Nephron (organoid): ENCODE data around the gene PRDM16.

Experiments
- H3K27ac Mint-ChIP-seq, 3 experiments: 2 replicates each; pipeline ENCODE4 v1.8.0; 2020; ENCODE audit warnings: mixed read lengths in 3 of 3, mild to moderate bottlenecking in 2 of 3, moderate library complexity in 1 of 3
- H3K27me3 Mint-ChIP-seq: 2 replicates; pipeline ENCODE4 v1.8.0; 2021; ENCODE audit warnings: low read depth, mild to moderate bottlenecking, moderate library complexity, mixed read lengths
- H3K36me3 Mint-ChIP-seq: 2 replicates; pipeline ENCODE4 v1.8.0; 2020; ENCODE audit warnings: low read depth, mixed read lengths
- H3K4me1 Mint-ChIP-seq: 2 replicates; pipeline ENCODE4 v1.8.0; 2020; ENCODE audit warnings: mixed read lengths
- H3K4me3 Mint-ChIP-seq, 3 experiments: 2 replicates each; pipeline ENCODE4 v1.8.0; 2020; ENCODE audit warnings: mild to moderate bottlenecking in 3 of 3, mixed read lengths in 3 of 3, moderate library complexity in 2 of 3
- H3K9me3 Mint-ChIP-seq: 2 replicates; pipeline ENCODE4 v1.8.0; 2020; ENCODE audit warnings: mixed read lengths
- TF ChIP-seq, protein P1 (sequence below), 3 experiments: fragments of 200-600 bp; sonication (generic); IDR thresholded peaks; one replicate each; pipeline ENCODE4 v1.5.0; 2021; ENCODE audit warnings: antibody characterized with exemption in 3 of 3; ENCODE audit not compliant: unreplicated experiment in 3 of 3

Gene PRDM16

GRCh38 chr1:3068564-3069431 lies at the start of gene PRDM16:
Gene PRDM16 (plus strand): TSS chr1:3069203. CDS start chr1:3069260, 57 bp downstream.
- TF ChIP-seq, protein P1, sequence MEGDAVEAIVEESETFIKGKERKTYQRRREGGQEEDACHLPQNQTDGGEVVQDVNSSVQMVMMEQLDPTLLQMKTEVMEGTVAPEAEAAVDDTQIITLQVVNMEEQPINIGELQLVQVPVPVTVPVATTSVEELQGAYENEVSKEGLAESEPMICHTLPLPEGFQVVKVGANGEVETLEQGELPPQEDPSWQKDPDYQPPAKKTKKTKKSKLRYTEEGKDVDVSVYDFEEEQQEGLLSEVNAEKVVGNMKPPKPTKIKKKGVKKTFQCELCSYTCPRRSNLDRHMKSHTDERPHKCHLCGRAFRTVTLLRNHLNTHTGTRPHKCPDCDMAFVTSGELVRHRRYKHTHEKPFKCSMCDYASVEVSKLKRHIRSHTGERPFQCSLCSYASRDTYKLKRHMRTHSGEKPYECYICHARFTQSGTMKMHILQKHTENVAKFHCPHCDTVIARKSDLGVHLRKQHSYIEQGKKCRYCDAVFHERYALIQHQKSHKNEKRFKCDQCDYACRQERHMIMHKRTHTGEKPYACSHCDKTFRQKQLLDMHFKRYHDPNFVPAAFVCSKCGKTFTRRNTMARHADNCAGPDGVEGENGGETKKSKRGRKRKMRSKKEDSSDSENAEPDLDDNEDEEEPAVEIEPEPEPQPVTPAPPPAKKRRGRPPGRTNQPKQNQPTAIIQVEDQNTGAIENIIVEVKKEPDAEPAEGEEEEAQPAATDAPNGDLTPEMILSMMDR (IDR thresholded peaks at IDR 0.05; ENCODE audit: unreplicated experiment in 3 of 3), result no peak
- Mint-ChIP-seq H3K4me1 (peaks cover 4% of the 10 kb centered on the region), H3K27me3 (peaks cover 84% of the 10 kb centered on the region), H3K27ac (peak within 1 kb of the TSS in 1 of 3 experiments; percentile 89), H3K36me3 (no peaks in the 10 kb centered on the region), H3K9me3 (no peaks in the 10 kb centered on the region), H3K4me3 (peak within 1 kb of the TSS; percentile 92 to 93 (median 93))

GRCh38 chr1:3019516-3020051 lies 49.4 kb upstream of the PRDM16 start:
- TF ChIP-seq, protein P1 (IDR thresholded peaks at IDR 0.05; ENCODE audit: unreplicated experiment in 3 of 3), result no peak
- Mint-ChIP-seq H3K36me3 (no peaks in the 10 kb centered on the region), H3K27ac (no peak overlapping the region), H3K9me3 (peaks cover 2% of the 10 kb centered on the region), H3K4me1 (no peaks in the 10 kb centered on the region), H3K27me3 (peaks cover 39% of the 10 kb centered on the region), H3K4me3 (no peak overlapping the region)

GRCh38 chr1:3020263-3020909 lies 48.6 kb upstream of the PRDM16 start:
- no peaks in the 10 kb centered on the region for H3K36me3 Mint-ChIP-seq
- H3K27me3 Mint-ChIP-seq, result peaks cover 33% of the 10 kb centered on the region
- no peak overlapping the region for H3K4me3 Mint-ChIP-seq
- no peak overlapping the region for H3K27ac Mint-ChIP-seq
- peaks cover 2% of the 10 kb centered on the region for H3K9me3 Mint-ChIP-seq
- TF ChIP-seq, protein P1 (IDR thresholded peaks at IDR 0.05; ENCODE audit: unreplicated experiment in 3 of 3), result no peak
- H3K4me1 Mint-ChIP-seq, result no peaks in the 10 kb centered on the region

GRCh38 chr1:3021233-3021671 lies 47.8 kb upstream of the PRDM16 start, which contains the start of gene ACTRT2:
Gene ACTRT2 (plus strand): TSS chr1:3021467. CDS start chr1:3021687, 220 bp downstream.
- H3K27me3 Mint-ChIP-seq, result peaks cover 25% of the 10 kb centered on the region
- peaks cover 2% of the 10 kb centered on the region for H3K9me3 Mint-ChIP-seq
- no peaks in the 10 kb centered on the region for H3K36me3 Mint-ChIP-seq
- TF ChIP-seq, protein P1 (IDR thresholded peaks at IDR 0.05; ENCODE audit: unreplicated experiment in 3 of 3), result no peak
- H3K27ac Mint-ChIP-seq, result no peak within 1 kb of the TSS
- no peaks in the 10 kb centered on the region for H3K4me1 Mint-ChIP-seq
- no peak within 1 kb of the TSS for H3K4me3 Mint-ChIP-seq

GRCh38 chr1:3021801-3022401 lies 47.1 kb upstream of the PRDM16 start:
- peaks cover 2% of the 10 kb centered on the region for H3K9me3 Mint-ChIP-seq
- H3K4me1 Mint-ChIP-seq, result no peaks in the 10 kb centered on the region

More at GRCh38 chr1:3021801-3022401, 47.1 kb upstream of the PRDM16 start:
- H3K36me3 Mint-ChIP-seq, result no peaks in the 10 kb centered on the region
- H3K27ac Mint-ChIP-seq, result no peak overlapping the region
- H3K4me3 Mint-ChIP-seq, result no peak overlapping the region
- TF ChIP-seq, protein P1 (IDR thresholded peaks at IDR 0.05; ENCODE audit: unreplicated experiment in 3 of 3), result no peak
- peaks cover 21% of the 10 kb centered on the region for H3K27me3 Mint-ChIP-seq
